ENCODE data around the gene RHOT2. TPM values are rescaled to one million over a fixed set of nuclear protein-coding genes. Genes with fewer than 3 reads are reported as not detected.

The RHOT2 gene
- total and polyA plus RNA-seq, 2 donors: 39.3 to 252 TPM

- Histone ChIP-seq H3K27me3 (ENCODE audit: control insufficient read depth in 2 of 2, insufficient read depth in 1 of 2, low read length in 1 of 2) (peaks cover 30 to 34% of the 10 kb centered on the region in 2 donors), H3K9me3 (ENCODE audit: control insufficient read depth in 2 of 2, insufficient read depth in 1 of 2, low read length in 1 of 2) (no peaks in the 10 kb centered on the region), H3K4me1 (ENCODE audit: control insufficient read depth in 2 of 2, insufficient read depth in 2 of 2, low read length in 2 of 2) (peaks cover 10 to 22% of the 10 kb centered on the region in 2 donors), H3K27ac (ENCODE audit: low read depth in 1 of 2, low read length in 1 of 2) (no peak overlapping the region), H3K4me3 (ENCODE audit: low read length in 2 of 2) (no peak overlapping the region), H3K36me3 (ENCODE audit: control insufficient read depth in 2 of 2, insufficient read depth in 2 of 2, low read length in 1 of 2) (peaks cover 48 to 53% of the 10 kb centered on the region in 2 donors)
- DNase-seq (ENCODE audit: low read depth in 6 of 9, low spot score in 9 of 9): no peak
- WGBS: 94% methylated on average over 19 of the region's 19 CpGs
Measured at GRCh38 chr16:672371-672770, 4.4 kb downstream of the RHOT2 start.

- Histone ChIP-seq H3K4me1 (ENCODE audit: control insufficient read depth in 2 of 2, insufficient read depth in 2 of 2, low read length in 2 of 2) (peaks cover 7 to 20% of the 10 kb centered on the region in 2 donors), H3K4me3 (ENCODE audit: low read length in 2 of 2) (no peak overlapping the region), H3K36me3 (ENCODE audit: control insufficient read depth in 2 of 2, insufficient read depth in 2 of 2, low read length in 1 of 2) (peaks cover 48 to 53% of the 10 kb centered on the region in 2 donors), H3K9me3 (ENCODE audit: control insufficient read depth in 2 of 2, insufficient read depth in 1 of 2, low read length in 1 of 2) (no peaks in the 10 kb centered on the region), H3K27me3 (ENCODE audit: control insufficient read depth in 2 of 2, insufficient read depth in 1 of 2, low read length in 1 of 2) (peaks cover 30 to 39% of the 10 kb centered on the region in 2 donors), H3K27ac (ENCODE audit: low read depth in 1 of 2, low read length in 1 of 2) (no peak overlapping the region)
- DNase-seq (ENCODE audit: low read depth in 6 of 9, low spot score in 9 of 9): no peak
- 96% methylated on average over 21 of the region's 21 CpGs for WGBS
Measured at GRCh38 chr16:672851-673250, 4.9 kb downstream of the RHOT2 start.

- Histone ChIP-seq H3K4me1 (ENCODE audit: control insufficient read depth in 2 of 2, insufficient read depth in 2 of 2, low read length in 2 of 2) (peaks cover 7 to 25% of the 10 kb centered on the region in 2 donors), H3K4me3 (ENCODE audit: low read length in 2 of 2) (no peak overlapping the region), H3K27me3 (ENCODE audit: control insufficient read depth in 2 of 2, insufficient read depth in 1 of 2, low read length in 1 of 2) (peaks cover 32 to 45% of the 10 kb centered on the region in 2 donors), H3K9me3 (ENCODE audit: control insufficient read depth in 2 of 2, insufficient read depth in 1 of 2, low read length in 1 of 2) (no peaks in the 10 kb centered on the region), H3K36me3 (ENCODE audit: control insufficient read depth in 2 of 2, insufficient read depth in 2 of 2, low read length in 1 of 2) (peaks cover 48 to 53% of the 10 kb centered on the region in 2 donors), H3K27ac (ENCODE audit: low read depth in 1 of 2, low read length in 1 of 2) (no peak overlapping the region)
- 97% methylated on average over 18 of the region's 18 CpGs for WGBS
- no peak for DNase-seq (ENCODE audit: low read depth in 6 of 9, low spot score in 9 of 9)
Measured at GRCh38 chr16:673399-673991, 5.6 kb downstream of the RHOT2 start.

GRCh38 chr16:674214-674881 lies 6.4 kb downstream of the RHOT2 start:
- Histone ChIP-seq H3K36me3 (ENCODE audit: control insufficient read depth in 2 of 2, insufficient read depth in 2 of 2, low read length in 1 of 2) (peaks cover 47 to 49% of the 10 kb centered on the region in 2 donors), H3K4me1 (ENCODE audit: control insufficient read depth in 2 of 2, insufficient read depth in 2 of 2, low read length in 2 of 2) (peaks cover 3 to 29% of the 10 kb centered on the region in 2 donors), H3K27me3 (ENCODE audit: control insufficient read depth in 2 of 2, insufficient read depth in 1 of 2, low read length in 1 of 2) (peaks cover 32 to 52% of the 10 kb centered on the region in 2 donors), H3K4me3 (ENCODE audit: low read length in 2 of 2) (no peak overlapping the region), H3K27ac (ENCODE audit: low read depth in 1 of 2, low read length in 1 of 2) (no peak overlapping the region), H3K9me3 (ENCODE audit: control insufficient read depth in 2 of 2, insufficient read depth in 1 of 2, low read length in 1 of 2) (no peaks in the 10 kb centered on the region)
- DNase-seq (ENCODE audit: low read depth in 6 of 9, low spot score in 9 of 9): no peak
- 96% methylated on average over 22 of the region's 22 CpGs for WGBS

- Histone ChIP-seq H3K4me3 (ENCODE audit: low read length in 2 of 2) (peak within 1 kb of the TSS in 1 of 2 donors; percentile 12), H3K36me3 (ENCODE audit: control insufficient read depth in 2 of 2, insufficient read depth in 2 of 2, low read length in 1 of 2) (peaks cover 38 to 42% of the 10 kb centered on the region in 2 donors), H3K4me1 (ENCODE audit: control insufficient read depth in 2 of 2, insufficient read depth in 2 of 2, low read length in 2 of 2) (peaks cover 5 to 33% of the 10 kb centered on the region in 2 donors), H3K27me3 (ENCODE audit: control insufficient read depth in 2 of 2, insufficient read depth in 1 of 2, low read length in 1 of 2) (peaks cover 32 to 54% of the 10 kb centered on the region in 2 donors), H3K27ac (ENCODE audit: low read depth in 1 of 2, low read length in 1 of 2) (no peak within 1 kb of the TSS), H3K9me3 (ENCODE audit: control insufficient read depth in 2 of 2, insufficient read depth in 1 of 2, low read length in 1 of 2) (no peaks in the 10 kb centered on the region)
- WGBS: 12% methylated on average over 73 of the region's 73 CpGs
- DNase-seq (ENCODE audit: low read depth in 6 of 9, low spot score in 9 of 9): no peak
Measured at GRCh38 chr16:674968-675883, 7.3 kb downstream of the RHOT2 start, which contains the start of gene RHBDL1. TSS of gene RHBDL1 (plus strand) at chr16:675671. CDS start at chr16:675791, 120 bp downstream.

- peaks cover 32 to 54% of the 10 kb centered on the region in 2 donors for H3K27me3 ChIP-seq (ENCODE audit: control insufficient read depth in 2 of 2, insufficient read depth in 1 of 2, low read length in 1 of 2)
- peaks cover 8 to 37% of the 10 kb centered on the region in 2 donors for H3K4me1 ChIP-seq (ENCODE audit: control insufficient read depth in 2 of 2, insufficient read depth in 2 of 2, low read length in 2 of 2)
- DNase-seq (ENCODE audit: low read depth in 6 of 9, low spot score in 9 of 9): no peak
- H3K36me3 ChIP-seq (ENCODE audit: control insufficient read depth in 2 of 2, insufficient read depth in 2 of 2, low read length in 1 of 2): peaks cover 30 to 34% of the 10 kb centered on the region in 2 donors
- WGBS: 60% methylated on average over 25 of the region's 25 CpGs
- no peak overlapping the region for H3K27ac ChIP-seq (ENCODE audit: low read depth in 1 of 2, low read length in 1 of 2)
- no peaks in the 10 kb centered on the region for H3K9me3 ChIP-seq (ENCODE audit: control insufficient read depth in 2 of 2, insufficient read depth in 1 of 2, low read length in 1 of 2)
- H3K4me3 ChIP-seq (ENCODE audit: low read length in 2 of 2): no peak overlapping the region
Measured at GRCh38 chr16:675884-676564, 8.1 kb downstream of the RHOT2 start.

GRCh38 chr16:676565-676902 lies 8.6 kb downstream of the RHOT2 start:
- H3K27me3 ChIP-seq (ENCODE audit: control insufficient read depth in 2 of 2, insufficient read depth in 1 of 2, low read length in 1 of 2): peaks cover 32 to 54% of the 10 kb centered on the region in 2 donors
- no peak for DNase-seq (ENCODE audit: low read depth in 6 of 9, low spot score in 9 of 9)
- H3K36me3 ChIP-seq (ENCODE audit: control insufficient read depth in 2 of 2, insufficient read depth in 2 of 2, low read length in 1 of 2): peaks cover 28 to 31% of the 10 kb centered on the region in 2 donors
- H3K27ac ChIP-seq (ENCODE audit: low read depth in 1 of 2, low read length in 1 of 2): no peak overlapping the region
- H3K4me3 ChIP-seq (ENCODE audit: low read length in 2 of 2): no peak overlapping the region
- no peaks in the 10 kb centered on the region for H3K9me3 ChIP-seq (ENCODE audit: control insufficient read depth in 2 of 2, insufficient read depth in 1 of 2, low read length in 1 of 2)
- H3K4me1 ChIP-seq (ENCODE audit: control insufficient read depth in 2 of 2, insufficient read depth in 2 of 2, low read length in 2 of 2): peaks cover 13 to 42% of the 10 kb centered on the region in 2 donors
- WGBS: 95% methylated on average over 21 of the region's 21 CpGs

GRCh38 chr16:676913-677312 lies 9.0 kb downstream of the RHOT2 start:
- no peak for DNase-seq (ENCODE audit: low read depth in 6 of 9, low spot score in 9 of 9)
- WGBS: 75% methylated on average over 23 of the region's 23 CpGs
- peaks cover 32 to 54% of the 10 kb centered on the region in 2 donors for H3K27me3 ChIP-seq (ENCODE audit: control insufficient read depth in 2 of 2, insufficient read depth in 1 of 2, low read length in 1 of 2)

More at GRCh38 chr16:676913-677312, 9.0 kb downstream of the RHOT2 start:
- Histone ChIP-seq H3K9me3 (ENCODE audit: control insufficient read depth in 2 of 2, insufficient read depth in 1 of 2, low read length in 1 of 2) (peaks cover 0 to 1% of the 10 kb centered on the region in 2 donors), H3K4me1 (ENCODE audit: control insufficient read depth in 2 of 2, insufficient read depth in 2 of 2, low read length in 2 of 2) (peaks cover 17 to 43% of the 10 kb centered on the region in 2 donors), H3K36me3 (ENCODE audit: control insufficient read depth in 2 of 2, insufficient read depth in 2 of 2, low read length in 1 of 2) (peaks cover 29 to 31% of the 10 kb centered on the region in 2 donors), H3K4me3 (ENCODE audit: low read length in 2 of 2) (no peak overlapping the region), H3K27ac (ENCODE audit: low read depth in 1 of 2, low read length in 1 of 2) (peak overlapping the region in 1 of 2 donors; percentile 60)
